OCI-LY3 (cell line): ENCODE results near the gene GLT1D1.
A peak's percentile ranks its signal among the peaks of the same experiment; 100 is the strongest.

Experiments used
- CTCF ChIP-seq: fragments of 200-600, 300-600 bp; sonication (generic); IDR thresholded peaks from 2 replicates; pipeline ENCODE4 v1.5.1; 2014; ENCODE audit warnings: antibody characterized with exemption, low read length, low read depth
- EZH2phosphoT487 ChIP-seq: fragments of 200-600 bp; shearing (Covaris generic); IDR thresholded peaks from 2 replicates; pipeline ENCODE4 v1.6.1; 2018; ENCODE audit warnings: antibody characterized with exemption, mixed run types, low read depth

GRCh38 chr12:128976120-128976738 lies 123.0 kb downstream of the GLT1D1 start:
- TF ChIP-seq CTCF = 0 out of 2 replicates have a peak, but pooled peaks have one; percentile 16
- TF ChIP-seq EZH2phosphoT487 = no peak
